WTC11 (cell line): ENCODE measurements around the gene GPN2. TPM values are rescaled to one million over a fixed set of nuclear protein-coding genes. Genes with fewer than 3 reads are reported as not detected.
A peak's percentile ranks its signal among the peaks of the same experiment; 100 is the strongest.
"Not testable (repeated sequence)": the region's sequence is repeated elsewhere in the genome, so short reads cannot be mapped to it uniquely, and the experiment has no call there.

ENCODE experiments used
- ATAC-seq: fragments of 200-7000 bp; cut with Tn5 transposase; 2 replicates; pipeline ENCODE4 v1.10.0; 2021; ENCODE audit warnings: mild to moderate bottlenecking, moderate library complexity
- CTCF ChIA-PET: fragments of 300-600 bp; sonication (Branson Sonifier 250); formaldehyde crosslinking; loops from one replicate; lab custom pipeline; 2021; ENCODE audit warnings: antibody characterized with exemption; lab: Charles Lee
- POLR2A ChIA-PET: fragments of 350-600 bp; sonication (Branson Sonifier 250); formaldehyde crosslinking; loops from one replicate; lab custom pipeline; 2021; ENCODE audit warnings: antibody characterized with exemption; lab: Charles Lee
- DNase-seq: peaks from one replicate; pipeline ENCODE4 v3.0.0; 2021; ENCODE audit warnings: low spot score
- H3K27ac Mint-ChIP-seq: 2 replicates; pipeline ENCODE4 v1.8.0; 2021; ENCODE audit warnings: mixed read lengths
- H3K27me3 Mint-ChIP-seq: 2 replicates; pipeline ENCODE4 v1.8.0; 2021; ENCODE audit warnings: low read depth, mild to moderate bottlenecking, moderate library complexity, mixed read lengths
- H3K36me3 Mint-ChIP-seq: 2 replicates; pipeline ENCODE4 v1.8.0; 2021; ENCODE audit warnings: mixed read lengths
- H3K4me1 Mint-ChIP-seq: 2 replicates; pipeline ENCODE4 v1.8.0; 2022; ENCODE audit warnings: mixed read lengths
- H3K4me3 Mint-ChIP-seq: 2 replicates; pipeline ENCODE4 v1.8.0; 2021; ENCODE audit warnings: mild to moderate bottlenecking, moderate library complexity, mixed read lengths
- H3K9me3 Mint-ChIP-seq: 2 replicates; pipeline ENCODE4 v1.8.0; 2021; ENCODE audit warnings: mixed read lengths
- CREB1 ChIP-seq: sonication (generic); formaldehyde crosslinking; IDR thresholded peaks from 2 replicates; pipeline ENCODE4 v1.8.0; 2023; ENCODE audit warnings: mild to moderate bottlenecking, missing genetic modification reagents
- ELF4 ChIP-seq: sonication (generic); formaldehyde crosslinking; IDR thresholded peaks from 2 replicates; pipeline ENCODE4 v1.8.1; 2022; ENCODE audit warnings: low read depth, mild to moderate bottlenecking, moderate library complexity, missing genetic modification reagents
- ESRRA ChIP-seq: sonication (generic); formaldehyde crosslinking; IDR thresholded peaks from 2 replicates; pipeline ENCODE4 v1.8.1; 2022; ENCODE audit warnings: mild to moderate bottlenecking, missing genetic modification reagents, borderline replicate concordance
- GABPB1 ChIP-seq: sonication (generic); formaldehyde crosslinking; IDR thresholded peaks from 2 replicates; pipeline ENCODE4 v1.8.1; 2023; ENCODE audit warnings: mild to moderate bottlenecking, missing genetic modification reagents
- GTF2I ChIP-seq: fragments of 250-450 bp; sonication (Bioruptor Pico); conservative IDR thresholded peaks from 2 replicates; pipeline ENCODE4 v1.4.0; 2021; ENCODE audit warnings: mild to moderate bottlenecking
- MYBL2 ChIP-seq: sonication (generic); formaldehyde crosslinking; IDR thresholded peaks from 2 replicates; pipeline ENCODE4 v1.8.1; 2023; ENCODE audit warnings: mild to moderate bottlenecking, moderate library complexity, missing genetic modification reagents
- NFATC4 ChIP-seq: fragments of 250-450 bp; sonication (Bioruptor Pico); IDR thresholded peaks from 2 replicates; pipeline ENCODE4 v1.9.0; 2021; ENCODE audit warnings: mild to moderate bottlenecking
- NFYB ChIP-seq: sonication (generic); formaldehyde crosslinking; conservative IDR thresholded peaks from 2 replicates; pipeline ENCODE4 v1.8.0; 2022; ENCODE audit warnings: low read depth, missing genetic modification reagents
- NR1H2 ChIP-seq: sonication (generic); formaldehyde crosslinking; IDR thresholded peaks from 2 replicates; pipeline ENCODE4 v1.9.0; 2021; ENCODE audit warnings: mild to moderate bottlenecking, moderate library complexity, missing genetic modification reagents
- RORB ChIP-seq: fragments of 250-450 bp; sonication (Bioruptor Pico); IDR thresholded peaks from 2 replicates; pipeline ENCODE4 v1.9.0; 2021; ENCODE audit warnings: mild to moderate bottlenecking
- SOX15 ChIP-seq: fragments of 250-450 bp; sonication (Bioruptor Pico); IDR thresholded peaks from 2 replicates; pipeline ENCODE4 v1.9.0; 2021; ENCODE audit warnings: mild to moderate bottlenecking
- TEAD4 ChIP-seq: sonication (generic); formaldehyde crosslinking; IDR thresholded peaks from 2 replicates; pipeline ENCODE4 v1.8.0; 2022; ENCODE audit warnings: mild to moderate bottlenecking, missing genetic modification reagents
- TP53 ChIP-seq: sonication (generic); formaldehyde crosslinking; IDR thresholded peaks from 2 replicates; pipeline ENCODE4 v1.8.1; 2023; ENCODE audit warnings: mild to moderate bottlenecking, missing genetic modification reagents
- ZNF121 ChIP-seq: sonication (generic); formaldehyde crosslinking; IDR thresholded peaks from 2 replicates; pipeline ENCODE4 v1.8.0; 2023; ENCODE audit warnings: missing genetic modification reagents
- total RNA-seq: library from RNA; stranded (reverse); gene quantifications from 3 replicates; pipeline ENCODE4 v1.2.3, GENCODE V29; 2021
- TF ChIP-seq, protein P1 (sequence below): fragments of 250-450 bp; sonication (Bioruptor Pico); IDR thresholded peaks from 2 replicates; pipeline ENCODE4 v1.9.0; 2021; ENCODE audit warnings: mild to moderate bottlenecking
- TF ChIP-seq, protein P2 (sequence below): sonication (generic); formaldehyde crosslinking; conservative IDR thresholded peaks from 2 replicates; pipeline ENCODE4 v1.8.1; 2022; ENCODE audit warnings: mild to moderate bottlenecking, missing genetic modification reagents
- TF ChIP-seq, protein P3 (sequence below): sonication (generic); formaldehyde crosslinking; IDR thresholded peaks from 2 replicates; pipeline ENCODE4 v1.8.1; 2023; ENCODE audit warnings: mild to moderate bottlenecking, missing genetic modification reagents
- TF ChIP-seq, protein P4 (sequence below): sonication (generic); formaldehyde crosslinking; IDR thresholded peaks from 2 replicates; pipeline ENCODE4 v1.8.0; 2023; ENCODE audit warnings: missing genetic modification reagents
- TF ChIP-seq, protein P5 (sequence below): sonication (generic); formaldehyde crosslinking; IDR thresholded peaks from 2 replicates; pipeline ENCODE4 v1.8.0; 2023; ENCODE audit warnings: missing genetic modification reagents, mild to moderate bottlenecking, borderline replicate concordance
- TF ChIP-seq, protein P6 (sequence below): sonication (generic); formaldehyde crosslinking; IDR thresholded peaks from 2 replicates; pipeline ENCODE4 v1.8.1; 2023; ENCODE audit warnings: mild to moderate bottlenecking, missing genetic modification reagents, moderate library complexity
- TF ChIP-seq, protein P7 (sequence below): sonication (generic); formaldehyde crosslinking; IDR thresholded peaks from 2 replicates; pipeline ENCODE4 v1.8.1; 2023; ENCODE audit warnings: mild to moderate bottlenecking, missing genetic modification reagents

GPN2 gene
- total RNA-seq, 1 experiment from 2014 or later, result 38.5 TPM

DNA sequence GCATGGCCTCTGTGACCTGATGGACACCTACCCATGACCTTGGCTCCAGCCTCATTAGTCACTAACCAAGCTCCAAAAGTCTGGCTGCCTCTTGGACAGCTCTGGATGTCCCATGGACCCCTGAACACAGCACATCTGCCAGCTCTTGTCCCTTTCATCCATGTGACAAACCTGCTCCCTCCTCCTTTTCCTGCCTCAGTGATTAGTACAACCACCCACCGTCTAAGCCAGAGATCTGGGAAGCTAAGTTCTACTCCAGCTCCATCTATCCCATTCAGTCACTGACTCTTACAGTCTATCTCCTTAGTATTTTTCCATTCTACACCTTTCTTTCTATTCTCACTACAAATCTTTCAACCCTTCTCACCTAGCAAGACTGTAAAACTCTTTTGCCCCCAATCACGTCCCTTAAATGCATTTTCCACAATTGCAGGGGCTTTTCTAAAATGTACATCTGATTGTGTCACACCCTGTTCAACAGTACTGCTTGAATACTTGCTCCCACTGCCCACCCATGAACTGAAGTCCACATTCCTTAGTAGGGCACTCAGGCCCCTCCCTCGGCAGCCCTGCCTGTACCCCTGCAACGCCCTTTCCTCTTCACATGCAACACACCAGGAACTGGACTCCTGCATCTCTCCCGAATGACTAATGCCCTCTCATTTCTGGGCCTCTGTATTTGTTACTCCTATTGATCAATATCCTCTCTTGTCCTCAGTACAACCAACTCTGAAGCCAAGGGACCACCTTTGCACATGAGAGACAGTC lies 7.2 kb downstream of the GPN2 start:
- ATAC-seq (no peak), DNase-seq (no peak)
- no peaks in the 10 kb centered on the region for H3K27me3 Mint-ChIP-seq
- H3K36me3 Mint-ChIP-seq, result peaks cover 59% of the 10 kb centered on the region
- no peaks in the 10 kb centered on the region for H3K4me1 Mint-ChIP-seq
- TF ChIP-seq, protein P1, sequence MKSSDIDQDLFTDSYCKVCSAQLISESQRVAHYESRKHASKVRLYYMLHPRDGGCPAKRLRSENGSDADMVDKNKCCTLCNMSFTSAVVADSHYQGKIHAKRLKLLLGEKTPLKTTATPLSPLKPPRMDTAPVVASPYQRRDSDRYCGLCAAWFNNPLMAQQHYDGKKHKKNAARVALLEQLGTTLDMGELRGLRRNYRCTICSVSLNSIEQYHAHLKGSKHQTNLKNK (CRISPR knock-in tag), result no peak
- TF ChIP-seq ESRRA (CRISPR knock-in tag) (no peak), NFATC4 (no peak), NFYB (CRISPR knock-in tag) (no peak), GTF2I (CRISPR knock-in tag) (no peak), MYBL2 (CRISPR knock-in tag) (no peak), ELF4 (CRISPR knock-in tag) (no peak)
- TF ChIP-seq, protein P2, sequence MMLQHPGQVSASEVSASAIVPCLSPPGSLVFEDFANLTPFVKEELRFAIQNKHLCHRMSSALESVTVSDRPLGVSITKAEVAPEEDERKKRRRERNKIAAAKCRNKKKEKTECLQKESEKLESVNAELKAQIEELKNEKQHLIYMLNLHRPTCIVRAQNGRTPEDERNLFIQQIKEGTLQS (CRISPR knock-in tag), result no peak
- TF ChIP-seq, protein P3, sequence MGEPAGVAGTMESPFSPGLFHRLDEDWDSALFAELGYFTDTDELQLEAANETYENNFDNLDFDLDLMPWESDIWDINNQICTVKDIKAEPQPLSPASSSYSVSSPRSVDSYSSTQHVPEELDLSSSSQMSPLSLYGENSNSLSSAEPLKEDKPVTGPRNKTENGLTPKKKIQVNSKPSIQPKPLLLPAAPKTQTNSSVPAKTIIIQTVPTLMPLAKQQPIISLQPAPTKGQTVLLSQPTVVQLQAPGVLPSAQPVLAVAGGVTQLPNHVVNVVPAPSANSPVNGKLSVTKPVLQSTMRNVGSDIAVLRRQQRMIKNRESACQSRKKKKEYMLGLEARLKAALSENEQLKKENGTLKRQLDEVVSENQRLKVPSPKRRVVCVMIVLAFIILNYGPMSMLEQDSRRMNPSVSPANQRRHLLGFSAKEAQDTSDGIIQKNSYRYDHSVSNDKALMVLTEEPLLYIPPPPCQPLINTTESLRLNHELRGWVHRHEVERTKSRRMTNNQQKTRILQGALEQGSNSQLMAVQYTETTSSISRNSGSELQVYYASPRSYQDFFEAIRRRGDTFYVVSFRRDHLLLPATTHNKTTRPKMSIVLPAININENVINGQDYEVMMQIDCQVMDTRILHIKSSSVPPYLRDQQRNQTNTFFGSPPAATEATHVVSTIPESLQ, result no peak
- POLR2A ChIA-PET, result no interaction called here
- CTCF ChIA-PET, result interaction anchor here (0.6 kb wide), 1 partner anchor 12 kb away, joined by 3 read pairs; no protein-coding TSS in a partner anchor
- no peaks in the 10 kb centered on the region for H3K9me3 Mint-ChIP-seq
- no peak overlapping the region for H3K27ac Mint-ChIP-seq
- no peak overlapping the region for H3K4me3 Mint-ChIP-seq

DNA sequence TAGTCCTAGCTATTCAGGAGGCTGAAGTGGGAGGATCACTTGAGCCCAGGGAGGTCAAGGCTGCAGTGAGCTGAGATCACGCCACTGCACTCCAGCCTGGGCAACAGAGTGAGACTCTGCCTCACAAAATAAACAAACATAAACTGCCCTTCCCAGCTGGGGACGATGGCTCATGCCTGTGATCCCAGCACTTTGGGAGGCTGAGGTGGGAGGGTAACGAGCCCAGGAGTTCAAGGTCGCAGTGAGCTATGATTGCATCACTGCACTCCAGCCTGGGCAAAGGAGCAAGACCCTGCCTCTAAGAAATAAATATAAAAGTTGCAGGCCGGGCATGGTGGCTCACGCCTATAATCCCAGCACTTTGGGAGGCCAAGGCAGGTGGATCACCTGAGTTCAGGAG lies 8.5 kb downstream of the GPN2 start:
- H3K27me3 Mint-ChIP-seq, POLR2A ChIA-PET, H3K9me3 Mint-ChIP-seq, ATAC-seq, DNase-seq, CTCF ChIA-PET, H3K4me3 Mint-ChIP-seq, H3K27ac Mint-ChIP-seq, H3K4me1 Mint-ChIP-seq: not testable (repeated sequence)
- TF ChIP-seq GABPB1 (CRISPR knock-in tag) (peak; percentile 85), ZNF121 (CRISPR knock-in tag) (0 out of 2 replicates have a peak, but pooled peaks have one; percentile 17)
- H3K36me3 Mint-ChIP-seq, result peaks cover 53% of the 10 kb centered on the region

DNA sequence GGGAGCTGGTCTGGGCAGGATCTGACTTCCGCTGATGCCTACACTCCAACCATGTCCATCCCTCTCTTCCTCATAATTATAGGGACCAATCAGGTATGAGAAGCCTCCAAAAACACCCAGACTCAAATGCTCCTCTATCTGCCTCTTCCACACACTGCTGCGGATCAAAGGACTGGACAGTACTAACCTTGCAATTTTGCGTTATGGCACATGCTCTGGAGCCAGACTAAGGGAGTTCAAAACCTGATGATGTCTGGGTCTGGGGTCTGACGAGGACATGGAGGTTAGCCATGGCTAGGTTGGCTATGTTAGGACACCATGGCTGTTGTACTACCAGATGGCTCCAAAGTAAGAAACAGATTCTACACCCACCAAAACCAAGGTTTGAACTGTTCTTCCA lies 10.3 kb downstream of the GPN2 start:
- no peak overlapping the region for H3K27ac Mint-ChIP-seq
- POLR2A ChIA-PET, result no interaction called here
- H3K4me1 Mint-ChIP-seq, result 0 out of 2 replicates have a peak, but pooled peaks cover 3% of the 10 kb centered on the region
- peaks cover 40% of the 10 kb centered on the region for H3K36me3 Mint-ChIP-seq
- H3K4me3 Mint-ChIP-seq, result no peak overlapping the region
- DNase-seq (no peak), ATAC-seq (no peak)
- H3K9me3 Mint-ChIP-seq, result no peaks in the 10 kb centered on the region
- H3K27me3 Mint-ChIP-seq, result no peaks in the 10 kb centered on the region
- CTCF ChIA-PET, result no interaction called here
- TF ChIP-seq TP53 (no peak), RORB (CRISPR knock-in tag) (no peak), SOX15 (CRISPR knock-in tag) (no peak), NR1H2 (CRISPR knock-in tag) (no peak), CREB1 (CRISPR knock-in tag) (no peak), TEAD4 (no peak), NFATC4 (no peak), ZNF121 (CRISPR knock-in tag) (no peak), MYBL2 (CRISPR knock-in tag) (no peak), GABPB1 (CRISPR knock-in tag) (no peak)
- TF ChIP-seq, protein P4, sequence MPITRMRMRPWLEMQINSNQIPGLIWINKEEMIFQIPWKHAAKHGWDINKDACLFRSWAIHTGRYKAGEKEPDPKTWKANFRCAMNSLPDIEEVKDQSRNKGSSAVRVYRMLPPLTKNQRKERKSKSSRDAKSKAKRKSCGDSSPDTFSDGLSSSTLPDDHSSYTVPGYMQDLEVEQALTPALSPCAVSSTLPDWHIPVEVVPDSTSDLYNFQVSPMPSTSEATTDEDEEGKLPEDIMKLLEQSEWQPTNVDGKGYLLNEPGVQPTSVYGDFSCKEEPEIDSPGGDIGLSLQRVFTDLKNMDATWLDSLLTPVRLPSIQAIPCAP (CRISPR knock-in tag), result no peak
- TF ChIP-seq, protein P5, sequence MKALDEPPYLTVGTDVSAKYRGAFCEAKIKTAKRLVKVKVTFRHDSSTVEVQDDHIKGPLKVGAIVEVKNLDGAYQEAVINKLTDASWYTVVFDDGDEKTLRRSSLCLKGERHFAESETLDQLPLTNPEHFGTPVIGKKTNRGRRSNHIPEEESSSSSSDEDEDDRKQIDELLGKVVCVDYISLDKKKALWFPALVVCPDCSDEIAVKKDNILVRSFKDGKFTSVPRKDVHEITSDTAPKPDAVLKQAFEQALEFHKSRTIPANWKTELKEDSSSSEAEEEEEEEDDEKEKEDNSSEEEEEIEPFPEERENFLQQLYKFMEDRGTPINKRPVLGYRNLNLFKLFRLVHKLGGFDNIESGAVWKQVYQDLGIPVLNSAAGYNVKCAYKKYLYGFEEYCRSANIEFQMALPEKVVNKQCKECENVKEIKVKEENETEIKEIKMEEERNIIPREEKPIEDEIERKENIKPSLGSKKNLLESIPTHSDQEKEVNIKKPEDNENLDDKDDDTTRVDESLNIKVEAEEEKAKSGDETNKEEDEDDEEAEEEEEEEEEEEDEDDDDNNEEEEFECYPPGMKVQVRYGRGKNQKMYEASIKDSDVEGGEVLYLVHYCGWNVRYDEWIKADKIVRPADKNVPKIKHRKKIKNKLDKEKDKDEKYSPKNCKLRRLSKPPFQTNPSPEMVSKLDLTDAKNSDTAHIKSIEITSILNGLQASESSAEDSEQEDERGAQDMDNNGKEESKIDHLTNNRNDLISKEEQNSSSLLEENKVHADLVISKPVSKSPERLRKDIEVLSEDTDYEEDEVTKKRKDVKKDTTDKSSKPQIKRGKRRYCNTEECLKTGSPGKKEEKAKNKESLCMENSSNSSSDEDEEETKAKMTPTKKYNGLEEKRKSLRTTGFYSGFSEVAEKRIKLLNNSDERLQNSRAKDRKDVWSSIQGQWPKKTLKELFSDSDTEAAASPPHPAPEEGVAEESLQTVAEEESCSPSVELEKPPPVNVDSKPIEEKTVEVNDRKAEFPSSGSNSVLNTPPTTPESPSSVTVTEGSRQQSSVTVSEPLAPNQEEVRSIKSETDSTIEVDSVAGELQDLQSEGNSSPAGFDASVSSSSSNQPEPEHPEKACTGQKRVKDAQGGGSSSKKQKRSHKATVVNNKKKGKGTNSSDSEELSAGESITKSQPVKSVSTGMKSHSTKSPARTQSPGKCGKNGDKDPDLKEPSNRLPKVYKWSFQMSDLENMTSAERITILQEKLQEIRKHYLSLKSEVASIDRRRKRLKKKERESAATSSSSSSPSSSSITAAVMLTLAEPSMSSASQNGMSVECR (CRISPR knock-in tag), result no peak
- TF ChIP-seq, protein P6, sequence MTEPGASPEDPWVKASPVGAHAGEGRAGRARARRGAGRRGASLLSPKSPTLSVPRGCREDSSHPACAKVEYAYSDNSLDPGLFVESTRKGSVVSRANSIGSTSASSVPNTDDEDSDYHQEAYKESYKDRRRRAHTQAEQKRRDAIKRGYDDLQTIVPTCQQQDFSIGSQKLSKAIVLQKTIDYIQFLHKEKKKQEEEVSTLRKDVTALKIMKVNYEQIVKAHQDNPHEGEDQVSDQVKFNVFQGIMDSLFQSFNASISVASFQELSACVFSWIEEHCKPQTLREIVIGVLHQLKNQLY, result no peak
- TF ChIP-seq, protein P7, sequence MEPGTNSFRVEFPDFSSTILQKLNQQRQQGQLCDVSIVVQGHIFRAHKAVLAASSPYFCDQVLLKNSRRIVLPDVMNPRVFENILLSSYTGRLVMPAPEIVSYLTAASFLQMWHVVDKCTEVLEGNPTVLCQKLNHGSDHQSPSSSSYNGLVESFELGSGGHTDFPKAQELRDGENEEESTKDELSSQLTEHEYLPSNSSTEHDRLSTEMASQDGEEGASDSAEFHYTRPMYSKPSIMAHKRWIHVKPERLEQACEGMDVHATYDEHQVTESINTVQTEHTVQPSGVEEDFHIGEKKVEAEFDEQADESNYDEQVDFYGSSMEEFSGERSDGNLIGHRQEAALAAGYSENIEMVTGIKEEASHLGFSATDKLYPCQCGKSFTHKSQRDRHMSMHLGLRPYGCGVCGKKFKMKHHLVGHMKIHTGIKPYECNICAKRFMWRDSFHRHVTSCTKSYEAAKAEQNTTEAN (CRISPR knock-in tag), result no peak
